NT2/D1 (cell line): ENCODE data around the gene MCL1.

Experiments used
- SUZ12 ChIP-seq: IDR thresholded peaks from 2 replicates; pipeline ENCODE4 v1.6.1; 2011; ENCODE audit not compliant: insufficient read length, insufficient read depth; ENCODE audit errors: extremely low read depth
- YY1 ChIP-seq: IDR thresholded peaks from 2 replicates; pipeline ENCODE4 v1.6.1; 2011; ENCODE audit not compliant: insufficient read length, insufficient read depth
- ZNF274 ChIP-seq: IDR thresholded peaks from 2 replicates; pipeline ENCODE4 v1.6.1; 2011; ENCODE audit warnings: mild to moderate bottlenecking, low read depth, low read length

- TF ChIP-seq SUZ12, result no peak
- TF ChIP-seq YY1, result no peak
- no peak for TF ChIP-seq ZNF274
Measured at GRCh38 chr1:150561974-150562445, 17.4 kb downstream of the MCL1 start.
